HG02623 (cell line): ENCODE measurements around the gene COX7A2L.
"Not testable (repeated sequence)": the region's sequence is repeated elsewhere in the genome, so short reads cannot be mapped to it uniquely, and the experiment has no call there.

Experiments
- ATAC-seq: cut with Tn5 transposase; IDR thresholded peaks from one replicate; pipeline ENCODE4 v1.9.1; 2021; ENCODE audit warnings: moderate library complexity; ENCODE audit not compliant: unreplicated experiment

The COX7A2L gene

GRCh38 chr2:42368817-42369531 lies 8.0 kb upstream of the COX7A2L start:
- no peak for ATAC-seq

- ATAC-seq: no peak
Observed at GRCh38 chr2:42367835-42368234, 6.8 kb upstream of the COX7A2L start.

- ATAC-seq: no peak
Observed at GRCh38 chr2:42366411-42366810, 5.4 kb upstream of the COX7A2L start.

GRCh38 chr2:42364658-42365057 lies 3.6 kb upstream of the COX7A2L start:
- ATAC-seq: no peak

GRCh38 chr2:42363413-42363812 lies 2.4 kb upstream of the COX7A2L start:
- ATAC-seq: no peak

- ATAC-seq: no peak
Observed at GRCh38 chr2:42361728-42362283, 789 bp upstream of the COX7A2L start.

- ATAC-seq: no peak
Observed at GRCh38 chr2:42360493-42360889, 526 bp downstream of the COX7A2L start.

- no peak for ATAC-seq
Observed at GRCh38 chr2:42359965-42360483, 993 bp downstream of the COX7A2L start.

- no peak for ATAC-seq
Observed at GRCh38 chr2:42359304-42359964, 1.6 kb downstream of the COX7A2L start.

- ATAC-seq: no peak
Observed at GRCh38 chr2:42353792-42354429, 7.1 kb downstream of the COX7A2L start.

- no peak for ATAC-seq
Observed at GRCh38 chr2:42351864-42352263, 9.2 kb downstream of the COX7A2L start.

- no peak for ATAC-seq
Observed at GRCh38 chr2:42350434-42351063, 10.5 kb downstream of the COX7A2L start.

- ATAC-seq: no peak
Observed at GRCh38 chr2:42348113-42348805, 12.8 kb downstream of the COX7A2L start.

GRCh38 chr2:42347518-42347917 lies 13.5 kb downstream of the COX7A2L start:
- ATAC-seq: not testable (repeated sequence)

- not testable (repeated sequence) for ATAC-seq
Observed at GRCh38 chr2:42346856-42347255, 14.2 kb downstream of the COX7A2L start.

GRCh38 chr2:42345986-42346385 lies 15.0 kb downstream of the COX7A2L start:
- no peak for ATAC-seq

- ATAC-seq: no peak
Observed at GRCh38 chr2:42342795-42343241, 18.2 kb downstream of the COX7A2L start.

- ATAC-seq: peak; percentile 62
Observed at GRCh38 chr2:42342061-42342794, 18.8 kb downstream of the COX7A2L start.

GRCh38 chr2:42340938-42341636 lies 19.9 kb downstream of the COX7A2L start:
- no peak for ATAC-seq
